Neuronal stem cell (in vitro differentiated cells): Measurements from ENCODE around the gene UBXN7.
"Not testable (repeated sequence)": the region's sequence is repeated elsewhere in the genome, so short reads cannot be mapped to it uniquely, and the experiment has no call there.

ENCODE experiments used
- DNase-seq: peaks from one replicate; pipeline ENCODE4 v3.0.0-alpha.2; 2013; ENCODE audit warnings: low spot score
- H2AFZ ChIP-seq: one replicate; pipeline ENCODE4 v1.6.1; 2013; ENCODE audit warnings: mild to moderate bottlenecking, low read length, inconsistent platforms
- H2AK5ac ChIP-seq: 2 replicates; pipeline ENCODE4 v1.6.1; 2013; ENCODE audit warnings: low read depth, mild to moderate bottlenecking, inconsistent platforms, low read length, moderate library complexity, mixed read lengths
- H2BK120ac ChIP-seq: 2 replicates; pipeline ENCODE4 v1.6.1; 2013; ENCODE audit warnings: low read depth, mild to moderate bottlenecking, inconsistent platforms, low read length, moderate library complexity, mixed read lengths
- H2BK12ac ChIP-seq: one replicate; pipeline ENCODE4 v1.6.1; 2013; ENCODE audit warnings: low read length, inconsistent platforms
- H2BK15ac ChIP-seq: 2 replicates; pipeline ENCODE4 v1.6.1; 2013; ENCODE audit warnings: mild to moderate bottlenecking, low read length, inconsistent platforms, mixed read lengths
- H2BK5ac ChIP-seq: one replicate; pipeline ENCODE4 v1.6.1; 2013; ENCODE audit warnings: inconsistent platforms, mild to moderate bottlenecking, low read length, moderate library complexity
- H3K14ac ChIP-seq: one replicate; pipeline ENCODE4 v1.6.1; 2013; ENCODE audit warnings: low read length, inconsistent platforms
- H3K18ac ChIP-seq: 2 replicates; pipeline ENCODE4 v1.6.1; 2013; ENCODE audit warnings: low read length, inconsistent platforms
- H3K23ac ChIP-seq: 2 replicates; pipeline ENCODE4 v1.6.1; 2013; ENCODE audit warnings: low read depth, mild to moderate bottlenecking, mixed read lengths, low read length, inconsistent platforms; ENCODE audit not compliant: poor library complexity
- H3K27ac ChIP-seq: replicated peaks from 3 replicates; pipeline ENCODE4 v1.5.1; 2013; ENCODE audit warnings: low read length, inconsistent platforms
- H3K27me3 ChIP-seq, 3 experiments: 2 replicates each; pipeline ENCODE4 v1.6.1; 2013; ENCODE audit warnings: low read length in 3 of 3, mild to moderate bottlenecking in 2 of 3, inconsistent platforms in 1 of 3, low read depth in 1 of 3, mixed read lengths in 1 of 3, moderate library complexity in 1 of 3; ENCODE audit not compliant: control insufficient read depth in 3 of 3, insufficient read depth in 3 of 3
- H3K36me3 ChIP-seq, 2 donors: replicated peaks in 1 of 2; 2 replicates each; pipeline ENCODE4 v1.6.1; 2013; ENCODE audit warnings: low read length in 2 of 2; ENCODE audit not compliant: control insufficient read depth in 2 of 2, insufficient read depth in 2 of 2
- H3K4ac ChIP-seq: 2 replicates; pipeline ENCODE4 v1.6.1; 2013; ENCODE audit warnings: inconsistent platforms, mild to moderate bottlenecking, low read length, moderate library complexity
- H3K4me1 ChIP-seq, 2 donors: 1 replicate in 1 of 2; 2 replicates in 1 of 2; pipeline ENCODE4 v1.6.1; 2013; ENCODE audit warnings: low read length in 2 of 2, low read depth in 1 of 2; ENCODE audit not compliant: control insufficient read depth in 2 of 2, insufficient read depth in 1 of 2
- H3K4me2 ChIP-seq: one replicate; pipeline ENCODE4 v1.6.1; 2013; ENCODE audit warnings: mild to moderate bottlenecking, low read length, inconsistent platforms; ENCODE audit not compliant: insufficient read depth, poor library complexity, severe bottlenecking
- H3K4me3 ChIP-seq, 2 donors: 2 replicates each; pipeline ENCODE4 v1.5.1; 2013; ENCODE audit warnings: low read length in 2 of 2, mild to moderate bottlenecking in 2 of 2, inconsistent platforms in 1 of 2, moderate library complexity in 1 of 2
- H3K79me1 ChIP-seq: one replicate; pipeline ENCODE4 v1.6.1; 2013; ENCODE audit warnings: low read depth, mild to moderate bottlenecking, inconsistent platforms, low read length, moderate library complexity
- H3K9ac ChIP-seq: one replicate; pipeline ENCODE4 v1.6.1; 2013; ENCODE audit warnings: mild to moderate bottlenecking, low read depth, low read length, inconsistent platforms; ENCODE audit not compliant: poor library complexity
- H3K9me3 ChIP-seq, 2 donors: replicated peaks in 1 of 2; 2 replicates each; pipeline versions ENCODE3 to v1.6.1; 2013; ENCODE audit warnings: low read length in 2 of 2, mild to moderate bottlenecking in 2 of 2, inconsistent platforms in 1 of 2, low read depth in 1 of 2, mixed read lengths in 1 of 2, moderate library complexity in 1 of 2; ENCODE audit not compliant: control insufficient read depth in 2 of 2, insufficient read depth in 1 of 2
- H4K8ac ChIP-seq: one replicate; pipeline ENCODE4 v1.6.1; 2013; ENCODE audit warnings: low read depth, mild to moderate bottlenecking, inconsistent platforms, low read length, moderate library complexity
- H4K91ac ChIP-seq: one replicate; pipeline ENCODE4 v1.6.1; 2013; ENCODE audit warnings: low read length, low read depth, mild to moderate bottlenecking, inconsistent platforms; ENCODE audit not compliant: poor library complexity
- WGBS, 2 donors: extraction: QIAGEN DNeasy Blood & Tissue Kit; methylation state at CpG; one replicate each; pipeline ENCODE4 v1.1.7; 2013; ENCODE audit warnings: missing lambda C conversion rate in 2 of 2, mixed read lengths in 1 of 2; ENCODE audit not compliant: insufficient read length in 2 of 2, insufficient replicate concordance in 1 of 2; ENCODE audit errors: extremely low coverage in 2 of 2; 5-methylcytosine and 5-hydroxymethylcytosine counted together

UBXN7 gene

GRCh38 chr3:196314597-196314996 is 117.6 kb downstream of the UBXN7 start:
- no peak overlapping the region for H3K27ac ChIP-seq
- H3K4me1 ChIP-seq: no peaks in the 10 kb centered on the region
- no CpG with 5 or more reads among the region's 3 CpGs for WGBS, 2 donors
- no peak overlapping the region for H3K4me3 ChIP-seq
- H3K36me3 ChIP-seq: peaks cover 5 to 30% of the 10 kb centered on the region in 2 donors
- H2BK15ac ChIP-seq: no peak overlapping the region
- no peak overlapping the region for H3K23ac ChIP-seq
- H3K4me2 ChIP-seq: no peak overlapping the region
- H3K18ac ChIP-seq: no peak overlapping the region
- H2AK5ac ChIP-seq: no peak overlapping the region
- H2BK120ac ChIP-seq: no peak overlapping the region
- no peak overlapping the region for H2AFZ ChIP-seq
- no peak overlapping the region for H4K91ac ChIP-seq
- H4K8ac ChIP-seq: no peak overlapping the region
- peaks cover 0 to 2% of the 10 kb centered on the region in 2 donors for H3K9me3 ChIP-seq
- H2BK12ac ChIP-seq: no peak overlapping the region
- H3K4ac ChIP-seq: no peak overlapping the region
- peaks cover 3% of the 10 kb centered on the region for H3K79me1 ChIP-seq
- DNase-seq: no peak
- no peak overlapping the region for H3K9ac ChIP-seq
- no peak overlapping the region for H3K14ac ChIP-seq
- H2BK5ac ChIP-seq: no peak overlapping the region
- H3K27me3 ChIP-seq: no peaks in the 10 kb centered on the region

- H2AK5ac ChIP-seq, H3K79me1 ChIP-seq, H3K9me3 ChIP-seq, H2AFZ ChIP-seq, H2BK12ac ChIP-seq, H3K18ac ChIP-seq, H3K27me3 ChIP-seq, H3K27ac ChIP-seq, H2BK120ac ChIP-seq, H3K9ac ChIP-seq, H3K4me3 ChIP-seq, DNase-seq, H2BK15ac ChIP-seq, H2BK5ac ChIP-seq, H3K4me1 ChIP-seq, H3K14ac ChIP-seq, H3K23ac ChIP-seq, H3K4me2 ChIP-seq, H4K91ac ChIP-seq, H3K4ac ChIP-seq, H4K8ac ChIP-seq: not testable (repeated sequence)
- no CpG with 5 or more reads among the region's 7 CpGs for WGBS, 2 donors
- peaks cover 5 to 30% of the 10 kb centered on the region in 2 donors for H3K36me3 ChIP-seq
Measured at GRCh38 chr3:196314086-196314485, 118.1 kb downstream of the UBXN7 start.

- not testable (repeated sequence) for H3K4me1 ChIP-seq, H3K18ac ChIP-seq, H3K4me2 ChIP-seq, H3K4me3 ChIP-seq, H4K8ac ChIP-seq, H3K27ac ChIP-seq, H3K9me3 ChIP-seq, H2AFZ ChIP-seq, DNase-seq, H3K23ac ChIP-seq, H2BK12ac ChIP-seq, H4K91ac ChIP-seq, H3K14ac ChIP-seq, H2BK120ac ChIP-seq, H3K4ac ChIP-seq, H2AK5ac ChIP-seq, H3K27me3 ChIP-seq, H2BK5ac ChIP-seq, H3K79me1 ChIP-seq, H3K9ac ChIP-seq, H2BK15ac ChIP-seq
- WGBS, 2 donors: no CpG with 5 or more reads among the region's 8 CpGs
- peaks cover 16 to 73% of the 10 kb centered on the region in 2 donors for H3K36me3 ChIP-seq
Measured at GRCh38 chr3:196302960-196303359, 129.3 kb downstream of the UBXN7 start.

GRCh38 chr3:196302551-196302950 is 129.7 kb downstream of the UBXN7 start:
- H3K18ac ChIP-seq, H4K8ac ChIP-seq, H3K4me2 ChIP-seq, H2BK12ac ChIP-seq, H3K79me1 ChIP-seq, H3K27me3 ChIP-seq, H3K4me1 ChIP-seq, H3K27ac ChIP-seq, DNase-seq, H2AFZ ChIP-seq, H3K9me3 ChIP-seq, H3K9ac ChIP-seq, H3K4ac ChIP-seq, H3K4me3 ChIP-seq, H3K14ac ChIP-seq, H2BK15ac ChIP-seq, H2BK5ac ChIP-seq, H2BK120ac ChIP-seq, H4K91ac ChIP-seq, H2AK5ac ChIP-seq, H3K23ac ChIP-seq: not testable (repeated sequence)
- peaks cover 17 to 77% of the 10 kb centered on the region in 2 donors for H3K36me3 ChIP-seq
- WGBS, 2 donors: no CpG with 5 or more reads among the region's 10 CpGs
